HepG2 (cell line): ENCODE results near the gene NT5M. TPM values are rescaled to one million over a fixed set of nuclear protein-coding genes. Genes with fewer than 3 reads are reported as not detected.

Experiments used
- ATAC-seq: fragments of 200-7000 bp; cut with Tn5 transposase; 3 replicates; pipeline ENCODE4 v1.9.1; 2020; ENCODE audit warnings: mild to moderate bottlenecking, moderate library complexity
- BruUV-seq: library from RNA; stranded (reverse); fragments of 400-500 nt; replicated peaks from 2 replicates; lab custom pipeline; 2021; lab: Mats Ljungman, UMichigan
- CTCF ChIA-PET: fragments of 300-600 bp; formaldehyde crosslinking; extraction: SDS; loops from one replicate; lab custom pipeline; 2021; ENCODE audit warnings: low total read pairs, inconsistent platforms, low intra/inter-chr PET ratio; lab: Yijun Ruan, JAX
- POLR2A ChIA-PET: fragments of 350-600 bp; sonication (Branson Sonifier 250); formaldehyde crosslinking; loops from one replicate; lab custom pipeline; 2020; ENCODE audit warnings: antibody characterized with exemption, inconsistent platforms; lab: Yijun Ruan, JAX
- DNase-seq: peaks from one replicate; pipeline ENCODE4 v3.0.0-alpha.2; 2015; ENCODE audit warnings: low spot score
- FAIRE-seq: peaks from 3 replicates; lab custom pipeline; 2011; peaks lifted over from hg19 to GRCh38; lab: Jason Lieb, UNC
- H2AFZ ChIP-seq: one replicate; pipeline ENCODE4 v1.6.1; 2011; ENCODE audit warnings: low read length, inconsistent platforms
- H3K27ac ChIP-seq: fragments of 300-600 bp; 3 replicates; pipeline ENCODE4 v1.8.0; 2011; ENCODE audit warnings: mixed run types, mild to moderate bottlenecking, mixed read lengths, low read length, inconsistent platforms; ENCODE audit not compliant: insufficient read depth; ENCODE audit errors: extremely low read length
- H3K27me3 ChIP-seq, 2 experiments: fragments of 200-600 bp in 1 of 2; 2 replicates in 1 of 2; 3 replicates in 1 of 2; pipeline versions ENCODE4 v1.6.0 to v1.8.0; 2011; ENCODE audit warnings: low read length in 2 of 2, mild to moderate bottlenecking in 2 of 2, moderate library complexity in 2 of 2, inconsistent platforms in 1 of 2; ENCODE audit not compliant: insufficient read depth in 2 of 2, control insufficient read depth in 1 of 2
- H3K36me3 ChIP-seq, 2 experiments: fragments of 200-600 bp in 1 of 2; replicated peaks in 1 of 2; 2 replicates in 1 of 2; 3 replicates in 1 of 2; pipeline versions ENCODE4 v1.5.1 to v1.8.0; 2011; ENCODE audit warnings: low read length in 2 of 2, inconsistent platforms in 1 of 2; ENCODE audit not compliant: insufficient read depth in 2 of 2, control insufficient read depth in 1 of 2
- H3K4me1 ChIP-seq: 2 replicates; pipeline ENCODE4 v1.5.1; 2012; ENCODE audit warnings: low read length, inconsistent platforms; ENCODE audit not compliant: insufficient read depth
- H3K4me2 ChIP-seq: 2 replicates; pipeline ENCODE4 v1.6.0; 2011; ENCODE audit warnings: low read depth, low read length, inconsistent platforms
- H3K4me3 ChIP-seq, 3 experiments: fragments of 200-600 bp in 1 of 3; sonication (generic), shearing (Covaris generic) in 1 of 3; replicated peaks in 1 of 3; 2 replicates each; pipeline ENCODE4 v1.5.1; 2011 to 2016; ENCODE audit warnings: low read length in 3 of 3, inconsistent platforms in 2 of 3, low read depth in 2 of 3, mild to moderate bottlenecking in 2 of 3, control low read depth in 1 of 3, mixed read lengths in 1 of 3; ENCODE audit not compliant: insufficient read depth in 1 of 3
- H3K79me2 ChIP-seq: one replicate; pipeline ENCODE4 v1.6.1; 2011; ENCODE audit warnings: low read length, inconsistent platforms; ENCODE audit not compliant: insufficient read depth
- H3K9ac ChIP-seq: 2 replicates; pipeline ENCODE4 v1.6.0; 2011; ENCODE audit warnings: mild to moderate bottlenecking, low read depth, low read length, inconsistent platforms; ENCODE audit not compliant: insufficient read depth
- H3K9me3 ChIP-seq: 2 replicates; pipeline ENCODE4 v1.5.1; 2012; ENCODE audit warnings: mild to moderate bottlenecking, low read length
- H4K20me1 ChIP-seq: 2 replicates; pipeline ENCODE4 v1.6.0; 2011; ENCODE audit warnings: inconsistent platforms, mild to moderate bottlenecking, low read length, moderate library complexity; ENCODE audit not compliant: insufficient read depth
- CCAR2 ChIP-seq: fragments of 200-400 bp; formaldehyde crosslinking; optimal IDR thresholded peaks from 2 replicates; pipeline ENCODE3; 2018; ENCODE audit warnings: low read depth, mild to moderate bottlenecking, low read length, moderate library complexity
- CCDC6 ChIP-seq: sonication (generic); formaldehyde crosslinking; IDR thresholded peaks from 2 replicates; pipeline ENCODE4 v1.8.1; 2022; ENCODE audit warnings: mild to moderate bottlenecking, missing genetic modification reagents, moderate library complexity
- FOSL2 ChIP-seq: sonication (generic); formaldehyde crosslinking; IDR thresholded peaks from 2 replicates; pipeline ENCODE4 v1.4.0; 2020; ENCODE audit warnings: missing genetic modification reagents
- HOXA3 ChIP-seq: sonication (generic); formaldehyde crosslinking; IDR thresholded peaks from 2 replicates; pipeline ENCODE4 v1.5.0; 2020; ENCODE audit warnings: missing genetic modification reagents
- JDP2 ChIP-seq: sonication (generic); formaldehyde crosslinking; IDR thresholded peaks from 2 replicates; pipeline ENCODE4 v1.8.1; 2022; ENCODE audit warnings: missing genetic modification reagents, borderline replicate concordance
- MTA1 ChIP-seq: sonication (generic); formaldehyde crosslinking; IDR thresholded peaks from 2 replicates; pipeline ENCODE4 v1.4.0; 2020; ENCODE audit warnings: missing genetic modification reagents, mild to moderate bottlenecking, borderline replicate concordance
- MXI1 ChIP-seq: IDR thresholded peaks from 3 replicates; pipeline ENCODE4 v1.6.1; 2012; ENCODE audit warnings: low read depth, low read length, inconsistent platforms, borderline replicate concordance
- SRF ChIP-seq: IDR thresholded peaks from 2 replicates; pipeline ENCODE4 v1.6.1; 2011; ENCODE audit warnings: mild to moderate bottlenecking, low read depth, low read length, moderate library complexity
- ZBTB38 ChIP-seq: sonication (generic); formaldehyde crosslinking; IDR thresholded peaks from 2 replicates; pipeline ENCODE4 v1.5.1; 2020; ENCODE audit warnings: mild to moderate bottlenecking, missing genetic modification reagents
- ZKSCAN8 ChIP-seq: IDR thresholded peaks from 2 replicates; pipeline ENCODE4 v1.6.1; 2016; ENCODE audit warnings: borderline replicate concordance, missing genetic modification reagents, missing compliant biosample characterization
- WGBS: methylation state at CpG from one replicate; pipeline ENCODE4 v1.1.6; 2017; ENCODE audit warnings: low lambda C conversion rate; 5-methylcytosine and 5-hydroxymethylcytosine counted together
- in situ Hi-C: cut with HindIII; loops from 2 replicates; pipeline ENCODE4 v1.10.0; 2017; ENCODE audit warnings: low pct_unique_long_range_greater_than_20kb; ENCODE audit not compliant: extremely low pct_ligation_motif_present
- intact Hi-C: fragments of 100-400 bp; cut with micrococcal nuclease; formaldehyde crosslinking; loops from one replicate; pipeline ENCODE4 v1.10.0; 2022; ENCODE audit not compliant: unreplicated experiment
- polyA plus RNA-seq, 8 experiments: library from polyadenylated mRNA; depleted of rRNA in 3 of 8; stranded (reverse) in 7 of 8; unstranded in 1 of 8; fragments of >200 nt; fragmentation: Illumina TruSeq in 4 of 8; extraction: Trizol in 4 of 8; gene quantifications; 2 replicates each; pipeline versions ENCODE4 v1.2.1 to v1.2.3, GENCODE V29; 2011 to 2016; ENCODE audit warnings: low read depth in 4 of 8, missing spikeins in 1 of 8, mixed read lengths in 1 of 8; ENCODE audit not compliant: insufficient read depth in 1 of 8
- total RNA-seq, 5 experiments: library from RNA; depleted of rRNA; stranded (reverse); fragments of >200 nt; fragmentation: Illumina TruSeq; extraction: Trizol; gene quantifications; 2 replicates each; pipeline ENCODE4 v1.2.3, GENCODE V29; 2016; ENCODE audit warnings: low read depth in 1 of 5

NT5M gene
- total and polyA plus RNA-seq, 2 of the 13 experiments (the other 11 are each of a cell fraction or from before 2014, with no cell fraction given), result 0.55 to 0.78 TPM

DNA sequence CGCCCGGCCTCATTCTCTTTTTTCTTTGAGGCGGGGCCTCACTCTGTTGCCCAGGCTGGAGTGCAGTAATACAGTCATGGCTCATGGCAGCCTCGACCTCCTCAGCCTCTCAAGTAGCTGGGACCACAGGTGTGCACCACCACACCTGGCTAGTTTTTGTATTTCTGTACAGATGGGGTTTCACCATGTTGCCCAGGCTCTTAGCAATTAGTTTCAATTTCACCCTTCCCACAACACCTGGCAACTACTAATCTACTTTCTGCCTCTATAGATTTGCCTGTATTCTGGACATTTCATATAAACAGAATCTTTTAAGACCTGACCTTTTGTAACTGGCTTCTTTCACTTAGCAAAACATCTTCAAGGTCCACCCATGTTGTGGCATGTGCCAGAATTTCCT is 8.0 kb upstream of the NT5M start:
- Histone ChIP-seq H4K20me1 (no peaks in the 10 kb centered on the region), H3K9ac (no peak overlapping the region), H3K4me3 (no peak overlapping the region), H3K27me3 (no peaks in the 10 kb centered on the region), H3K27ac (no peak overlapping the region), H3K9me3 (no peaks in the 10 kb centered on the region), H3K4me2 (no peak overlapping the region), H3K4me1 (no peaks in the 10 kb centered on the region), H2AFZ (no peak overlapping the region), H3K36me3 (no peaks in the 10 kb centered on the region), H3K79me2 (no peaks in the 10 kb centered on the region)
- FAIRE-seq (no peak), ATAC-seq (no peak), DNase-seq (no peak)
- no peak for TF ChIP-seq SRF
- TF ChIP-seq CCDC6 (CRISPR knock-in tag), result no peak
- no peak for TF ChIP-seq CCAR2
- ChIA-PET POLR2A (no interaction called here), CTCF (no interaction called here)
- no TSS peak for BruUV-seq
- WGBS, result 73% methylated on average over 4 of the region's 4 CpGs
- in situ Hi-C loops (no loop called here), intact Hi-C loops (no loop called here)

GRCh38 chr17:17297217-17297616 is 6.0 kb upstream of the NT5M start:
- Histone ChIP-seq H3K4me3 (no peak overlapping the region), H2AFZ (no peak overlapping the region), H3K9ac (no peak overlapping the region), H3K27ac (no peak overlapping the region), H4K20me1 (no peaks in the 10 kb centered on the region), H3K79me2 (no peaks in the 10 kb centered on the region), H3K36me3 (no peaks in the 10 kb centered on the region), H3K27me3 (no peaks in the 10 kb centered on the region), H3K4me1 (peaks cover 9% of the 10 kb centered on the region), H3K4me2 (no peak overlapping the region), H3K9me3 (no peaks in the 10 kb centered on the region)
- no TSS peak for BruUV-seq
- ATAC-seq (no peak), FAIRE-seq (no peak), DNase-seq (no peak)
- intact Hi-C loops (no loop called here), in situ Hi-C loops (no loop called here)
- WGBS, result 80% methylated on average over 3 of the region's 3 CpGs
- no peak for TF ChIP-seq ZBTB38 (CRISPR knock-in tag)
- TF ChIP-seq MXI1, result no peak
- TF ChIP-seq FOSL2 (CRISPR knock-in tag), result no peak
- TF ChIP-seq ZKSCAN8 (CRISPR knock-in tag), result no peak
- TF ChIP-seq MTA1 (CRISPR knock-in tag), result no peak
- TF ChIP-seq JDP2, result no peak
- no peak for TF ChIP-seq HOXA3 (CRISPR knock-in tag)
- ChIA-PET CTCF (no interaction called here), POLR2A (no interaction called here)
